Endothelial cell of umbilical vein (primary cell): ENCODE measurements around the gene DUOXA2. TPM values are rescaled to one million over a fixed set of nuclear protein-coding genes. Genes with fewer than 3 reads are reported as not detected.

Experiments
- BruUV-seq: library from RNA; stranded (reverse); fragments of 400-500 nt; replicated peaks from 2 replicates; lab custom pipeline; 2021; lab: Mats Ljungman, UMichigan
- CTCF ChIA-PET: fragments of 300-600, 350-600 bp; sonication (Branson Sonifier 250); formaldehyde crosslinking; loops from one replicate; lab custom pipeline; 2021; ENCODE audit warnings: antibody characterized with exemption, inconsistent platforms; lab: Charles Lee
- POLR2A ChIA-PET: fragments of 300-600, 350-600 bp; sonication (Branson Sonifier 250); formaldehyde crosslinking; loops from one replicate; lab custom pipeline; 2021; ENCODE audit warnings: antibody characterized with exemption, inconsistent platforms; lab: Charles Lee
- DNase-seq: peaks from one replicate; pipeline ENCODE4 v3.0.0-alpha.2; 2011; ENCODE audit warnings: low read depth, low spot score
- FAIRE-seq: peaks from 2 replicates; lab custom pipeline; 2011; peaks lifted over from hg19 to GRCh38; lab: Jason Lieb, UNC
- H2AFZ ChIP-seq: 2 replicates; pipeline ENCODE4 v1.6.0; 2012; ENCODE audit warnings: low read depth, low read length, control low read depth, inconsistent platforms
- H3K27ac ChIP-seq: 2 replicates; pipeline ENCODE4 v1.5.1; 2011; ENCODE audit warnings: low read depth, mild to moderate bottlenecking, control low read depth, low read length, moderate library complexity; ENCODE audit not compliant: insufficient read depth
- H3K27me3 ChIP-seq, 2 experiments: 2 replicates each; pipeline versions ENCODE4 v1.6.0 to v1.6.1; 2011; ENCODE audit warnings: low read length in 2 of 2, mixed read lengths in 1 of 2; ENCODE audit not compliant: control insufficient read depth in 2 of 2, insufficient read depth in 2 of 2
- H3K36me3 ChIP-seq, 2 experiments: 2 replicates in 1 of 2; 3 replicates in 1 of 2; pipeline ENCODE4 v1.5.1; 2011; ENCODE audit warnings: low read length in 2 of 2, mild to moderate bottlenecking in 1 of 2, moderate library complexity in 1 of 2; ENCODE audit not compliant: control insufficient read depth in 2 of 2, insufficient read depth in 2 of 2; ENCODE audit errors: extremely low read depth in 1 of 2
- H3K4me1 ChIP-seq: 3 replicates; pipeline ENCODE4 v1.5.1; 2011; ENCODE audit warnings: mild to moderate bottlenecking, low read length; ENCODE audit not compliant: control insufficient read depth, insufficient read depth; ENCODE audit errors: extremely low read depth
- H3K4me2 ChIP-seq: 2 replicates; pipeline ENCODE4 v1.6.1; 2011; ENCODE audit warnings: low read length, control low read depth, mixed read lengths; ENCODE audit not compliant: insufficient read depth
- H3K4me3 ChIP-seq, 3 experiments: fragments of 200-600 bp in 1 of 3; sonication (generic), shearing (Covaris generic) in 1 of 3; replicated peaks in 1 of 3; 2 replicates each; pipeline ENCODE4 v1.5.1; 2011 to 2016; ENCODE audit warnings: control low read depth in 3 of 3, low read length in 3 of 3, mild to moderate bottlenecking in 2 of 3, inconsistent platforms in 1 of 3, low read depth in 1 of 3, moderate library complexity in 1 of 3; ENCODE audit not compliant: insufficient read depth in 1 of 3
- H3K79me2 ChIP-seq: 2 replicates; pipeline ENCODE4 v1.6.0; 2012; ENCODE audit warnings: low read length, inconsistent platforms; ENCODE audit not compliant: control insufficient read depth, insufficient read depth
- H3K9ac ChIP-seq: replicated peaks from 2 replicates; pipeline ENCODE3; 2011; ENCODE audit warnings: low read length, control low read depth; ENCODE audit not compliant: insufficient read depth; ENCODE audit errors: extremely low read depth
- H3K9me1 ChIP-seq: replicated peaks from 3 replicates; pipeline ENCODE4 v1.6.0; 2011; ENCODE audit warnings: mild to moderate bottlenecking, low read length; ENCODE audit not compliant: control insufficient read depth, insufficient read depth; ENCODE audit errors: extremely low read depth
- H3K9me3 ChIP-seq: replicated peaks from 2 replicates; pipeline ENCODE4 v1.5.1; 2012; ENCODE audit warnings: low read length, inconsistent platforms; ENCODE audit not compliant: control insufficient read depth, insufficient read depth
- H4K20me1 ChIP-seq: replicated peaks from 2 replicates; pipeline ENCODE3; 2011; ENCODE audit warnings: mild to moderate bottlenecking, low read length; ENCODE audit not compliant: control insufficient read depth, insufficient read depth; ENCODE audit errors: extremely low read depth
- CTCF ChIP-seq, 2 donors: IDR thresholded peaks; 1 replicate in 1 of 2; 2 replicates in 1 of 2; pipeline ENCODE4 v1.5.1; 2011; ENCODE audit warnings: low read length in 2 of 2, mild to moderate bottlenecking in 2 of 2, moderate library complexity in 2 of 2, control low read depth in 1 of 2, inconsistent platforms in 1 of 2, low read depth in 1 of 2; ENCODE audit not compliant: insufficient read depth in 1 of 2; ENCODE audit errors: extremely low read depth in 1 of 2
- EZH2 ChIP-seq: IDR thresholded peaks from 2 replicates; pipeline ENCODE4 v1.6.1; 2012; ENCODE audit warnings: borderline replicate concordance, low read depth, mild to moderate bottlenecking, moderate library complexity, low read length, inconsistent platforms; ENCODE audit not compliant: severe bottlenecking
- FOS ChIP-seq: IDR thresholded peaks from 2 replicates; pipeline ENCODE4 v1.6.1; 2011; ENCODE audit warnings: mild to moderate bottlenecking, low read length, moderate library complexity, borderline replicate concordance; ENCODE audit not compliant: insufficient read depth
- JUN ChIP-seq: IDR thresholded peaks from 2 replicates; pipeline ENCODE4 v1.6.1; 2011; ENCODE audit warnings: borderline replicate concordance, low read depth; ENCODE audit not compliant: insufficient read length, insufficient read depth
- POLR2A ChIP-seq: IDR thresholded peaks from 2 replicates; pipeline ENCODE4 v1.6.1; 2012; ENCODE audit warnings: low read depth, mild to moderate bottlenecking, control low read depth, low read length
- dilution Hi-C: fragments of 300-500 bp; cut with MboI; formaldehyde crosslinking; loops from one replicate; pipeline ENCODE4 v1.15.0; 2019; ENCODE audit warnings: low sequenced_read_pairs; ENCODE audit not compliant: extremely low pct_ligation_motif_present
- intact Hi-C: fragments of 100-400 bp; cut with micrococcal nuclease; formaldehyde crosslinking; loops from one replicate; pipeline ENCODE4 v1.10.0; 2022
- polyA plus RNA-seq, 4 experiments: library from polyadenylated mRNA; depleted of rRNA in 3 of 4; stranded (reverse) in 3 of 4; unstranded in 1 of 4; fragments of >200 nt; gene quantifications; 2 replicates each; pipeline versions ENCODE4 v1.2.1 to v1.2.3, GENCODE V29; 2011 to 2012; ENCODE audit warnings: missing spikeins in 1 of 4
- total RNA-seq: library from RNA; stranded (reverse); gene quantifications from 2 replicates; pipeline ENCODE4 v1.2.3, GENCODE V29; 2021

DUOXA2 gene
- total and polyA plus RNA-seq, 2 donors (not counting 3 experiments of a cell fraction or from before 2014, with no cell fraction given) = not detected

GRCh38 chr15:45117308-45118130, 3.4 kb downstream of the DUOXA2 start:
- peak overlapping the region; percentile 27 for H3K4me2 ChIP-seq
- ChIA-PET CTCF (interaction anchor here (0.7 to 2.4 kb wide), 40 partner anchors 8 to 542 kb away, joined by 3 to 45 read pairs (median 6); partner anchors contain the start of genes DUOX1, DUOXA1, GATM and SHF), POLR2A (no interaction called here)
- no TSS peak for BruUV-seq
- peaks cover 52 to 53% of the 10 kb centered on the region in 2 experiments for H3K27me3 ChIP-seq
- no peak overlapping the region for H3K27ac ChIP-seq
- dilution Hi-C loops = no loop called here
- no peaks in the 10 kb centered on the region for H3K79me2 ChIP-seq
- intact Hi-C loops = loop anchor here (2.0 to 5.0 kb wide), 4 partner anchors 80 to 265 kb away; no protein-coding TSS in a partner anchor
- no peak for TF ChIP-seq FOS
- TF ChIP-seq EZH2 = peak; percentile 7
- H3K36me3 ChIP-seq = no peaks in the 10 kb centered on the region
- FAIRE-seq (no peak), DNase-seq (no peak)
- peak overlapping the region in 1 of 3 experiments; percentile 22 for H3K4me3 ChIP-seq
- no peaks in the 10 kb centered on the region for H4K20me1 ChIP-seq
- H3K9ac ChIP-seq = no peak overlapping the region
- H3K9me1 ChIP-seq = no peaks in the 10 kb centered on the region
- H3K9me3 ChIP-seq = no peaks in the 10 kb centered on the region
- no peak overlapping the region for H2AFZ ChIP-seq
- peaks cover 10% of the 10 kb centered on the region for H3K4me1 ChIP-seq

- H3K9ac ChIP-seq = no peak overlapping the region
- peaks cover 10% of the 10 kb centered on the region for H3K4me1 ChIP-seq
- H3K9me1 ChIP-seq = no peaks in the 10 kb centered on the region
- peaks cover 46 to 47% of the 10 kb centered on the region in 2 experiments for H3K27me3 ChIP-seq
- peak; percentile 92 for DNase-seq
- peak; percentile 100 for TF ChIP-seq CTCF (IDR thresholded peaks at IDR 0.05; ENCODE audit: extremely low read depth in 1 of 2, insufficient read depth in 1 of 2, low read depth in 1 of 2, low read length in 2 of 2)
- no peak for TF ChIP-seq JUN
- no peak for TF ChIP-seq POLR2A
- no peaks in the 10 kb centered on the region for H3K36me3 ChIP-seq
- peak overlapping the region; percentile 27 for H3K4me2 ChIP-seq
- peak overlapping the region in 1 of 3 experiments; percentile 22 for H3K4me3 ChIP-seq
- CTCF ChIA-PET = interaction anchor here (0.5 to 2.4 kb wide), 43 partner anchors 9 to 542 kb away, joined by 3 to 45 read pairs (median 5); partner anchors contain the start of genes DUOX1, DUOXA1, GATM and SHF
- no peaks in the 10 kb centered on the region for H3K9me3 ChIP-seq
- H2AFZ ChIP-seq = no peak overlapping the region
- FAIRE-seq = peak; percentile 95
- H3K27ac ChIP-seq = no peak overlapping the region
- POLR2A ChIA-PET = no interaction called here
- H4K20me1 ChIP-seq = no peaks in the 10 kb centered on the region
- intact Hi-C loops = loop anchor here (2.0 to 5.0 kb wide), 4 partner anchors 81 to 266 kb away; no protein-coding TSS in a partner anchor
- dilution Hi-C loops = no loop called here
- no peaks in the 10 kb centered on the region for H3K79me2 ChIP-seq
- no TSS peak for BruUV-seq
Measured at GRCh38 chr15:45118131-45118588, 4.0 kb downstream of the DUOXA2 start.
